GM21381 (cell line): ENCODE data around the gene LFNG.
"Not testable (repeated sequence)": the region's sequence is repeated elsewhere in the genome, so short reads cannot be mapped to it uniquely, and the experiment has no call there.

Source experiments
- ATAC-seq: cut with Tn5 transposase; IDR thresholded peaks from one replicate; pipeline ENCODE4 v1.9.1; 2021; ENCODE audit warnings: mild to moderate bottlenecking, moderate library complexity; ENCODE audit not compliant: unreplicated experiment

LFNG gene

DNA sequence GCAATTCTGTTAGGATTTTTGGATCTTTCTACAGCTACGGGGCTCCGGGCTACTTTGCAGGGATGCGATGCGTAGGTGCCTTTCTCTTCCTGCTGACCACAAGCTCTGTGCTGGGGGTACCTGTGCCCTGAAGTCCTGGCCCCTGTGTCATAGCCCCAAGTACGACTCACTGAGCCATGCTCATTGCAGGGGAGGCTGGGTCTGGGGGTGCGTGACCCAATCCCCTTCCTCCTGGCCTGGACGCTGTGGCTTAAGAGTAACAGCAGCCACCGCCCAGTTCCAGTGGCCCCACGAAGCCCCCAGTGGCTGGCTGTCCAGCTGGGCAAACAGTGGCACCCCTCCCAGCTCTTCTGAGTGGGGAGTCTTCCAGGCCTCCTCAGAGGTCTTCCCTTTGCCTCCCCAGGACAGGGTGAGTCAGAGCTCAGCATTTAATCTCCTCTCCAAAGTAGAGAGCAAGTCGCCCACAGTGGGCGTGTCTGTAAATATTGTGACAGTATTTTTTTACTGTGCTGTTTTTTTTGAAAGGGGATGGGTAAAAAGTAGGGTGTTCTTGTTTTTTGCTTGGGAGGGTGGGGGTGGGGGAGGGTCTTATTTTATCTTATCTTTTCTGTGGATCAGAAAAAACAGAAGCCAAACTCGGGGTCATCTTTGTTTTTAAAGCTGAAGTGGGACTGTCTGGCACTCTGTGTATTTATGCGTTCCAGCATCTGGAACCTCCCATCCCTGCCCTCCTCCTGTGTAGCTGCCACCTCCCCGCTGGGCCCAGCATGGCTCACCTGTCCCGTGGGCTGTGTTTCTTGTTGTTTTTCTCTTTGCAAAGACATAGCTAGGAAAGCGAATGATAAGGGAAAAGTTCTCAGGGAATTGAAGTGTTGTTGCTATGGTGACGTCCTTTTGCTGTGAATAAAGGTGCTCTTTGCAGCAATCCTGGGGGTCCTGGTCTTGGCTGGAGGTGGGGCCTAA lies 8.2 kb downstream of the LFNG start:
- no peak for ATAC-seq

DNA sequence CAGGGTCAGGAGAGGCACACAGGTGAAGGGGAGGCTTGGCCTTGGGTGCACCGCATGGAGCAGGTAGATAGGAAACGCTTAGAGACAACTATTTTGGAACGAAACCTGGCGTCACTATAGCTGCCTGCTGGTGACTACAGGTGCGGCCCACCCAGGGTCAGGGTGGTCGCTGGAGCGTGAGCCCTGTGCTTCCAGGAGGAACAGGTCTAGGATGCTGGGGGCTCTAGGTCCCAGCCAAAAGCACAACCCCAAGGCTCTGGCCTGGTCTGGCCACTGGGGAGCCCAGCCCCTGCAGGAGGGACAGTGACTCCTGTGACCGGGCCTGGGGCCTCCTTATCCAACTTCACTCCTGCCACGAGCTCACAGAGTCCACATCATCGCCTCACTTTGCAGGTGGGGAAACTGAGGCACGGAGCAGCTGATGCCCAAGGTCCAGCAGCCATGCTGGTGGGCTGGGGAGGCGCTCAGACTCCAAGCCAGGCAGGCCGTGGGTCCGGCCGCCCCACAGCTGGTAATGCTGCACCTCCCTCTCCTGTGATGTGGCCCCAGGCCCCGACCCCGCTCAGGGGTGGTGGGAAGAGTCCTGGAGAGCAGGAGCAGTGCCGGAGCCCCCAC lies 9.0 kb downstream of the LFNG start:
- ATAC-seq: no peak

DNA sequence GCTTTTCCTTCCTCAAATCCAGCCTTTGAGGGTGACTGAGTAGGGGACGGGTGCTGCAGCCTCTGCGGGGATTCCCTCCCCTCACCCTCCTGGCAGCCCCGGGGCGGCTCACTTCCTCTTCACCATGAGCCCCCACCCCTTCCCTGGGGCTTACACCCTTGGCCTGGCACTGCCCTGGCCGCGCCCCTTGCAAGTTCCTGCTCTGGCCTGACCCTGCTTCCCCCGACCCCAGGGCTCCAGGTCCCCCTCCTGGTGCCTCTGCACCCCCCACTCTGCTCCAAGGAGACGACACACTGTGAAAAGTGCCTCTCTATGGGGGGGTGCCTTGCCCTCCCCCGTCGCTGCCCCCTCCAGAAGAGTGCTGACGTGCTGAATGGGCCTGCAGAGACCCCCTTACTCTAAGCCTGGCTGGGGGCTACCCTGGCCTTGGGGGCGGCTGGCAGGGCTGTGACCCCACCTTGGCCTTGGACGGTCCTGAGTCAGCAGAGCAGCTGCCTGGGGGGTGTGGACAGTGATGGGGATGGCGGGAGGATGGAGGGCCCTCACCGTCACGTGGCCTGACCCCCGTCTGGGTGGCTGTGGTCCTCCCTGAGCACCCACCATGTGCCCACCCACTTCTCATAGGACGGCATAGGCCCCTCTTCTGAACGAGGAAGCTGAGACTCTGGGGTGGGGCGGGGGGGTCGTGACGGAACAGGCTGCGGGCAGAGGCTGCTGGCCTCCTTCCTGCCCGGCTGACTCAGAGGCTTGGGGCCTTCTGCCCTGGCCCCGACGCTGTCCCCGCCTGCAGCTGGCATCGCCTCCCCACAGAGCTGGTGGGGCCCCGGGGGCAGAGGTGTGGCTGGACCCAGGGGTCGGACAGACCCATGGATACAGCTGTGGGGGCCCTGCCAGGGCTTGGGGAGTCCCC lies 9.8 kb downstream of the LFNG start:
- peak; percentile 44 for ATAC-seq

DNA sequence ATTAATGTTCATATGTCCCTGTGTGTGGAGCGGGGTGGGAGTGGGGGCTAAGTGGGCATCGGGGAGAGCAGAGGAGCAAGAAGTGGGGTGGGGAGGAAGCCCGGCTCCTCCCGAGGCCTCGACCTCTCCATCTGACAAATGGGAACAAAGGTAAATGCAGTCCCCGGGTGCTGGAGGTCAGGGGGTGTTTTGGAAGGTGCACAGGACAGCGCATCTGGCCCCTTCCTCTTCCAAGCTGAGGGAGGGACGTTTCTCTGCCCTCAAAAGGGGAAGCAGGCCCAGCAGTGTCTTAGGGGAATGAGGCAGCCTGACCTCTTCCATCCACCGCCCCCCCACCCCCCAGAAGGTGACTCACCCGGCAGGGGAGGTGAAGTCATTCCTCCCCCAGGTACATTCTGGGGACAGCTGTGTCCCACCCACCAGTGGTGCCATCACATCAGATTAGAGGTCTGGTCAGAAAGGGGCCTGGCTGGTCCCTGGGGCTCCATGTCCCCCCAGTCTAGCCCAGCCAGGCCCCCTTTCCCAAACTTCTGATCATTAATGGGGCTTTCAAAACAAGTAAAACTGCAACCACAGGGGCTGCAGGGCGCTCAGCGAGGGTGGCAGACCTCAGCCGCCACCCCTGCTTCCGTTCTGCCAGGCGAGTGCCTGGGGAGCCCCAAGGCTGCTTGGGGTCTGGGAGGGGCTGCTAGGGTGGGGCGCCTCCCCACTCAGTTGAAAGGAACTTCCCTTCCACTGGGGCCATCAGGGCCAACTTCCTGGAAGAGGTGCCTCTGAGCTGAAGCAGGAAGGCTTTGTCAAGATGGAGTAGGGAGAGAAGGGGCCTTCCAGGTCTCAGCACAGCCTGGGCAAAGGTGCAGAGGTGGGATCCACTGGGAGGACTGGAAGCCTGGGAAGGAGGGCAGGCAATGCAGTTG lies 10.8 kb downstream of the LFNG start:
- peak; percentile 43 for ATAC-seq

DNA sequence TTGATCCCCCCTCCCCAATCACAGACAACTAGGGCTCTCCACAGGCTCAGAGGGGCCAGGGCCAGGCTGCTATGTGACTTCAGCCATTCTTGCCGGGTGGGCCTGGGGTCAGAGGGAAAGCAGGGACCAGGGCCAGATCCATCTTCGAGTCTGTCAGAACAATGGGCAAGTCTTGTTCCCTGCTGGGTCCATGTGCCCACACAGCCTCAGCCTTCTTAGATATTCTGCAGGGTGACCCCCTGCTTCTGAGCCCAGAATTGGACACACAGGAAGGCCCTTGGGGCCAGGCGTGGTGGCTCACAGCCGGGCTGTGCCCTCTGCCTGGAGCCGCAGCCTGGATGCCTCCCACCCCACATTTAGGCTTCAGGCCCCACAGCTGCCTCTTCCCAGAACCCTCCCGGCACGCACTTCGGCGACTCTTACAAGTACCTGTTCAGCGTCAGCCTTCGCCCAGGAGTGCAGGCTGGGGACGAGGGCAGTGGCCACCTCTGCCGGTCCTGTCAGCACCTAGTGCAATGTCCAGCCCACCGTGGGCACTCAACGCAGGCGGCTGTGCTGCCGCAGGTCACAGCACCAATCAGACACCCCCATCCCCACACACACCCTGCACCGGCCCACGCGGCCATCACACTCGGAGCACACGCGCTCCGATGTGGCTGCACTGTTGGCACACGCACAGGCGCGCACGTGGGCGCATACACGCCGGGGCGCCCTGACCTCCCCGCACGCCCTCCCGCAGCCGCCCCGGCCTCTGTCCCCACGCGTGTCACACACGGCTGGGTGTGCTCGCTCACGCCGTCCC lies 11.6 kb downstream of the LFNG start:
- ATAC-seq: not testable (repeated sequence)

DNA sequence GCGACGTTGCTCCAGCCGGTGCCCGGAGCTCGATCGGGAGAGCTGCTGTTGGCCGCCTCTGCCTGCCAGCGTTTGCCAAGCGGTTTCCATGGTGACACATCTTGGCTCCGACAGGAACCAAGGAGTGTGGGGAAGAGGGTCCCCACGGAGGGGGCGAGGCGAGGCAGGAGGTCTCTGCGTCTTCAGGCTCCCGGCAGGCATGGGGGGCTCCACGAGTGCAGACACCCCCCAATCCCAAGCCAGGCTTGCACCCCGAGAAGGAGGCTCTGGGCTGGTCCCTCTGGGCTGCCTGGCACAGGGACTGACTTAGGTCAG lies 12.2 kb downstream of the LFNG start:
- not testable (repeated sequence) for ATAC-seq

DNA sequence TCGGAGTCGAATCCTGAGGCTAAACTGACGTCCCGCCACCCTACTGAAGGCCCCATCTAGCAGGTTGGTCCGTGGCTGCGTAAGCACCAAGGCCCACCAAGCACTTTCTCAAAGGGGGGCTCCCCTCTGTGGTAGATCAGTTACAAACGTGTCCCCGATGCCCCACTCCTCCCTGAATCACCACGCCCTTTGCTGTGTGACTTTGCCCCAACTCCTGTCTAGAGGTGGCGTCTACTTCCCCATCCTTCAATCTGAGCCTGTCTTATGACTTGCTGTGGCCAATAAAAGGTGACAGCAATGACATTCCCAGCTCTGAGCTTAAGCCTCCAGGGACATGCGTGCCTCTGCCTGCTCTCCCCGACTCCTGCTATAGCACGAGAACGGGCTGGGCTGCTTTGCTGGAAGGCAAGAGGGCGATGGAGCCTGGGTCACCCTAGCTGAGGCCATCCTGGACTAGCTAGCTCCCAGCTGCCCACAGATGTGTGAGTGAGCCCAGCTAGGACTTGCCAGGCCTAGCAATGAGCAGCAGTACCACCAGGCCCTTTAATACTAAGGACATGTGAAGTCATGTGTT lies 12.7 kb downstream of the LFNG start:
- ATAC-seq: not testable (repeated sequence)

DNA sequence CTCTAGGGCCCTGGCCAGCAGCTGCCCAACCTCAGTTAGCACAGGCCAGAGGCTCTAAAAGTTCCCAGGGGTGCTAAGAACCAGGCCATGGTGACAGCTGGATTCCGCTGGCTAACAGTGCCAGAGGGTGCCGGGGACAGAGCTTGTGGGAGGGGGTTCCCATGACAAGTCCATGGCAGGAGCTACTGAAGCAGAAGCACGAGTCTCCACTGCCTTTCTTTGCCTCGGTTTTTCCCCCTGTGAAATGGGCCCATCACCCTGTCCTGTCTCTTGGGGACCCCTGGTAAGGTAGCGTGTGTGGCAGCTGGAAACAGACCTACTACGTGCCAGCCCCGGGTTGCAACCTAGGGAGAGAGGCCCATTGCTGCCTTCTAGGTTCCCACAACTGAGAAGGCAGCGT lies 13.2 kb downstream of the LFNG start:
- not testable (repeated sequence) for ATAC-seq

DNA sequence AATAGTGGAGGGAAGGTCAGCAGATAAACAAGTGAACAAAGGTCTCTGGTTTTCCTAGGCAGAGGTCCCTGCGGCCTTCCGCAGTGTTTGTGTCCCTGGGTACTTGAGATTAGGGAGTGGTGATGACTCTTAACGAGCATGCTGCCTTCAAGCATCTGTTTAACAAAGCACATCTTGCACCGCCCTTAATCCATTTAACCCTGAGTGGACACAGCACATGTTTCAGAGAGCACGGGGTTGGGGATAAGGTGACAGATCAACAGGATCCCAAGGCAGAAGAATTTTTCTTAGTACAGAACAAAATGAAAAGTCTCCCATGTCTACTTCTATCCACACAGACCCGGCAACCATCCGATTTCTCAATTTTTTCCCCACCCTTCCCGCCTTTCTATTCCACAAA lies 14.0 kb downstream of the LFNG start:
- not testable (repeated sequence) for ATAC-seq

DNA sequence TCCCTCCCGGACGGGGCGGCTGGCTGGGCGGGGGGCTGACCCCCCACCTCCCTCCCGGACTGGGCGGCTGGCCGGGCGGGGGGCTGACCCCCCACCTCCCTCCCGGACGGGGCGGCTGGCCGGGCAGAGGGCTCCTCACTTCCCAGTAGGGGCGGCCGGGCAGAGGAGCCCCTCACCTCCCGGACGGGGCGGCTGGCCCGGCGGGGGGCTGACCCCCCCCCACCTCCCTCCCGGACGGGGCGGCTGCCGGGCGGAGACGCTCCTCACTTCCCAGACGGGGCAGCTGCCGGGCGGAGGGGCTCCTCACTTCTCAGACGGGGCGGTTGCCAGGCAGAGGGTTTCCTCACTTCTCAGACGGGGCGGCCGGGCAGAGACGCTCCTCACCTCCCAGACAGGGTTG lies 14.6 kb downstream of the LFNG start:
- not testable (repeated sequence) for ATAC-seq

DNA sequence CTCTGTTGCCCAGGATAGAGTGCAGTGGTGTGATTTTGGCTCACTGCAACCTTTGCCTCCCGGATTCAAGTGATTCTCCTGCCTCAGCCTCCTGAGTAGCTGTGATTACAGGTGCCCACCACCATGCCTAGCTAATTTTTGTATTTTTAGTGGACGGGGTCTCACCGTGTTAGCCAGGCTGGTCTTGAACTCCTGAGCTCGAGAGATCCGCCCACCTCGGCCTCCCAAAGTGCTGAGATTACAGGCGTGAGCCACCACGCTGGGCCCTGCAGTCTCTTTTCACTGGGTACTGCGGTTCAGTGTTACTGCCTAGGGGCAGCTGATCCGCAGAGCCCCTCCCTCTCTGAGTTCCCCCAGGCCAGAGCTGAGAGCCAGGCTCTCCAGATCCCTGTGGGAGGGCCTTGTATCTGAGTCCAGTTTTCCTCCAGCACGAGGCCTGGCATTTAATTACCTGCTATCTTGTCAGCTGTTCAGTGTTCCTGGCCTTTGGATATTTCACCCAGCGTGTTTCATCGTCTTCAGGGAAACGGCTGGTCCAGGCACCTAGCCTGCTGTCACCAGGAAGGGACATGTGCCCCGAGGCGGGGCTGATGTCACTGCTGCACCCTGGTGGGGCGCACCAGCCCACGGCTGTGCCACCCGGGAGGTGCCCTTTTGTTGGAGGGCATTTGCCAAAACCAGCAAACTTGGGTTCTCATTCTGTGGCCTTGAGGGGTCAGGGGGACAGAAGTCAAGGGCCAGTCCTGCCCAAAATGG lies 16.5 kb downstream of the LFNG start:
- ATAC-seq: not testable (repeated sequence)

DNA sequence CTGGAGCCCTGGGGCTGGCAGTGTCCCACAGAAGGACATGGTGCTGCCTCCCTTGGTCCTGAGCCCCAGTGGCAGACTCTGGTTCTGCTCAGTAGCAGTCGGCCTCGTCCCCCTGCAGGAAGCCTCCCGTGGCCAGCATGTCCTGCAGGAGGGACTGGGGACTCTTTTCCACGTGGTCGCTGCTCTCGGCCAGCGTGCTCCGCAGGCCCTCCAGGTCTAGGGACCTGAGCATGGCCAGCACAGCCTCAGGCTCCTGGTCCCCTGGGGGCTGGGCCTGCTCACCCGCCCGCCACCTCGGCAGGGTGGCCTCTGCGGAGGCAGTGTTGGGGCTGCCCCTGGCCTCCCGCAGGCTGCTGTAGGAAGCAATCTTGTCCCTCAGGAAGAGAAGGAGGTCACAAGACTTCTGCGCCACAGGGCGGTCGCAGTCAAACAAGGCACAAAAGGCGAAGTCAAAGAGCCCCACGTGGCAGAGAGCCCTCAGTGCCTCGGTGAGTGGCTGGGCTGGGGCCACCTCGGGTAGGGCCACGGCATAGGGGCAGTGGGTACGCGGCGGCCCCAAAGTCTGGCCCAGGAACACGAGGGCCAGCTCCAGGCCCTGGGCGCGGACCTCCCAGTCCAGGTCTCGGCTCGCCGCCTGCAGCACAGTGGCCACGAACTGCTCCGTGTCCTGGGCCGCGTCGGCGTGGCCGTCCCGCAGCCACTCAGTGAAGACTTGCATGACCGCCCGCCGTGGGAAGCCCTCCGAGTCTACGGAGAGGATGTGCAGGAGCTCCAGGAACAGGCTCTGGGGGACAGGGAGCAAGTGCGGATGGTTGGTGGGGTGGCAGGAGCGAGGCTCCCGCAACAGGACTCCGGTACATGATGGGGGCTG lies 18.6 kb downstream of the LFNG start:
- ATAC-seq: no peak

DNA sequence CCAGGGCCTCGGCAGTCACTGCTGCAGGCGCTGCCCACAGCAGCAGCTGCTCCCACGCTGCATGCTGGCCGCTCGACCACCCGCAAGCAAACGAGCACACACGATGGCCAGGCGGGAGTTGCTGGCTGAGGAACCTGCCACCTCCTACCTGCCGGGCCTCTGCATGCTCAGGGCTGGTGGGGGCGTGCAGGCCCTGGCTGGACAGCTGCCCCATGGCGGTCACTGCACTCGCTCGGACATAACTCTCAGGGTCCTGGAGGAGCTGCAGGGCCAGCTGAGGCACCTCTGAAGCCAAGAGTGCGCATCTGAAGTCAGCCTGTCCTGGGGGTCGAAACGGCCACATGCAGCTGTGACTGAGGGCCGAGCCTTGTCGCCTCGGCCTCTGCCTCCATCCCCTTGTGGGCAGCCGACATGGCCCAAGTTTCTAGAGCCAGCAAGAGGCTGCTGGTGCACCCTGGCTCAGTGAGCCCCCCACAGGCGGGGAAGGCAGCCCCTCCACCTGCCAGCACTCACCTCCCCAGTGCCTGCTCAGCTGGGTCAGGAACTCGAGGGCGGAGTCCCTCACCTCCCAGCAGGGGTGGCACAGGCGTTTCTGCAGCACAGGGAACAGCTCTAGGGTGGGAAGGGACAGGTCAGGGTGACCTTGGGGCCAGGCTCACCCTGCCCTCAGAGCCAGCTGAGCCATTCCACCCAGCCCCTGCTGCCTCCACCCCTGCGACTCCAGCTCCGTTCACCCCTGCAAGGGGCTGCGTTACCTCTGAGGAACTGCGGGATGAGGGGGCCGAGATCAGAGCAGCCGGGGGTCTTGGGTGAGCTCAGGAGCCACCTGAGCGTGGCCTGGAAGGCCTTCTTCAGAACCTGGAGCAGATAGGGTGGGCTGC lies 19.7 kb downstream of the LFNG start:
- ATAC-seq: no peak

DNA sequence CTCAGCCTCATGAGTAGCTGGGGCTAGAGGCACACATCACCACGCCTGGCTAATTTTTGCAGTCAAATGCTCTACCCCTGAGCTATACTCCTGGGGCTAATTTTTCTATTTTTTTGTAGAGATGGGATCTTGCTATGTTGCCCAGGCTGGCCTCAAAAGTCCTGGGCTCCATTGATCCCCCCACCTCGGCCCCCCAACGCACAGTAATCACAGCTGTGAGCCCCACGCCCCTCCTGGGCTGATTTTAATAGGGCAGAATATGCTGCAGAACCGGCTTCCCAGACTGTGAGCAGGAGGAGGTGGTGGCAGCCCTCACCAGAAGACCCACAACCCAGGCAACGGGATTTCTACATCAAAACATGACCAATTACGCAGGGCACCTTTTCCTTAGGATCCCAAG lies 20.6 kb downstream of the LFNG start:
- ATAC-seq: no peak

DNA sequence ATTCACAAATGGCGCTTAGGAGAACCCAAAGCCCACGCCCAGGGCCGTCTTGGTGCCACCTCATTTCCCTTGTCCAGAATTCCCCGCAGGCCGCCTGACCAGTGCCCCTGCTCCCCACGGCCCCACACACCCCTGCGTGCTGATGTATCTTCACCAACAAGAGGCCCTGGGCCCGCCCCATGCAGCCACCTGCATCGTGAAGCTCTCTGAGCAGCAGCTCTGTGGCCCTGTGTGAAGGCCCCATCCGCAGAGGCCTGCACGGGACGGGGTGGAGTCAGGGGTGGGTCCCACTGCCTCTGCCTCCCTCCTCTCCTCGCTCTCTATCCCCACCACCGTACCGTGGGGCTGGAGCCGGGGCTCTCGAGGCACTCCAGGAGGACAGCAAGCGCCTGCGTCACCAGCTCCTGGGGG lies 21.1 kb downstream of the LFNG start:
- no peak for ATAC-seq

DNA sequence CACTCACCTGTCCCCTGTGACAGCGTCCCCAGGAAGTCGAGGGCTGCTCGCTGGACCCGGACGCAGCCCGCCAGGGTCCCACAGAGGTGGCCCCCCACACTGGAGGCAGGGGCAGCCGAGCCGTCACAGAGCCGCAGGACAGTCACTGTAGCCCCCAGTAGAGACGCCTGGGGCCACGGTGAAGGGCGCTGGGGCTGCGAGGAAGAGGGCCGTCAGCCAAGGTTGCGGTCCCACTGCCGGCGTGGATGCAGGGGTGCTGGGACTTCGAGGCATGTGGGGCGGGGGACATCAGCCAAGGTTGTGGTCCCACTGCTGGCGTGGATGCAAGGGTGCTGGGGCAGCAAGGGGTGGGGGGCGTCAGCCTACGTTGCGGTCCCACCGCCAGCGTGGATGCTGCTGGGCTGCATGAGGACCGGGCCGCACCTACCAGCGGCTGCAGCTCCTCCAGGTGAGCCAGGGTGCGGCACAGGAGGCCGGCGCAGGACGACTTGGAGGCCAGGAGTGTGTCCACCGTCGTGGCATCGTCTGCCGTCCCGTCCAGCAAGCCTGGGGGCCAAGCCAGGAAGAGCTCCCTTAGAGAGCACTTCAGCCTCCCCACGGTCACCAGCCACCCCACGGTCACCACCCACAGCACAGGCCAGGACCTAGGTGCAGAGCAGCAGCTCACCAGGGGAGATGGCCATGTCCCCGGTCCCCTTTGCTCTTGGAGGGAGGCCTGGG lies 21.9 kb downstream of the LFNG start:
- no peak for ATAC-seq
